GM12891 (cell line): ENCODE measurements around the gene EDA.

Experiments
- POLR2A ChIP-seq: IDR thresholded peaks from 2 replicates; pipeline ENCODE4 v1.6.1; 2011; ENCODE audit warnings: low read depth, low read length, control low read depth
- POLR2AphosphoS5 ChIP-seq: IDR thresholded peaks from 2 replicates; pipeline ENCODE4 v1.6.1; 2011; ENCODE audit warnings: low read depth, low read length, control low read depth
- SPI1 ChIP-seq: IDR thresholded peaks from 2 replicates; pipeline ENCODE4 v1.6.1; 2011; ENCODE audit warnings: low read depth, low read length, control low read depth
- TAF1 ChIP-seq: IDR thresholded peaks from 2 replicates; pipeline ENCODE4 v1.6.1; 2011; ENCODE audit warnings: low read depth, low read length, control low read depth

- TF ChIP-seq POLR2A (no peak), SPI1 (no peak), POLR2AphosphoS5 (no peak), TAF1 (no peak)
These were observed 392.0 kb downstream of the EDA start for GRCh38 chrX:70007946-70008345.
